CD1c-positive myeloid dendritic cell (primary cell): ENCODE results near the gene GP1BB.
A peak's percentile ranks its signal among the peaks of the same experiment; 100 is the strongest.

Source experiments
- DNase-seq: peaks from one replicate; pipeline ENCODE4 v3.0.0-alpha.2; 2016; ENCODE audit errors: extremely low spot score

GP1BB gene

GRCh38 chr22:19727310-19728150, 4.2 kb downstream of the GP1BB start:
- no peak for DNase-seq

- no peak for DNase-seq
Measured at GRCh38 chr22:19728271-19728670, 4.9 kb downstream of the GP1BB start.

GRCh38 chr22:19728836-19729235, 5.5 kb downstream of the GP1BB start:
- no peak for DNase-seq

GRCh38 chr22:19729507-19729906, 6.2 kb downstream of the GP1BB start:
- DNase-seq = no peak

GRCh38 chr22:19730198-19730597, 6.9 kb downstream of the GP1BB start:
- DNase-seq = no peak

GRCh38 chr22:19730655-19731360, 7.5 kb downstream of the GP1BB start:
- peak; percentile 85 for DNase-seq

- DNase-seq = no peak
Measured at GRCh38 chr22:19731361-19732135, 8.2 kb downstream of the GP1BB start.

GRCh38 chr22:19732403-19733113, 9.2 kb downstream of the GP1BB start:
- DNase-seq = no peak

GRCh38 chr22:19733755-19734154, 10.4 kb downstream of the GP1BB start:
- no peak for DNase-seq

GRCh38 chr22:19734163-19734562, 10.8 kb downstream of the GP1BB start:
- no peak for DNase-seq

- DNase-seq = no peak
Measured at GRCh38 chr22:19734837-19735382, 11.6 kb downstream of the GP1BB start.

- DNase-seq = no peak
Measured at GRCh38 chr22:19735665-19736510, 12.5 kb downstream of the GP1BB start.

GRCh38 chr22:19737846-19738663, 14.7 kb downstream of the GP1BB start:
- no peak for DNase-seq

- no peak for DNase-seq
Measured at GRCh38 chr22:19738664-19739447, 15.5 kb downstream of the GP1BB start.

- DNase-seq = no peak
Measured at GRCh38 chr22:19739448-19739895, 16.1 kb downstream of the GP1BB start.

GRCh38 chr22:19739911-19740449, 16.6 kb downstream of the GP1BB start:
- no peak for DNase-seq

- DNase-seq = no peak
Measured at GRCh38 chr22:19740586-19740985, 17.2 kb downstream of the GP1BB start.

- no peak for DNase-seq
Measured at GRCh38 chr22:19741053-19741452, 17.7 kb downstream of the GP1BB start.
